GM12878 (cell line): ENCODE data around the gene TMEM47. TPM values are rescaled to one million over a fixed set of nuclear protein-coding genes. Genes with fewer than 3 reads are reported as not detected.

Experiments
- ATAC-seq: fragments of 200-7000 bp; cut with Tn5 transposase; 3 replicates; pipeline ENCODE4 v1.9.1; 2020; ENCODE audit warnings: mild to moderate bottlenecking, moderate library complexity
- BruUV-seq: library from RNA; stranded (reverse); fragments of 400-500 nt; replicated peaks from 2 replicates; lab custom pipeline; 2021; lab: Mats Ljungman, UMichigan
- CTCF ChIA-PET: fragments of 300-600 bp; sonication (Branson Sonifier 250); formaldehyde crosslinking; extraction: SDS; loops from one replicate; lab custom pipeline; 2021; ENCODE audit warnings: inconsistent platforms; lab: Yijun Ruan, JAX
- POLR2A ChIA-PET: fragments of 350-600 bp; formaldehyde crosslinking; extraction: SDS; loops from one replicate; lab custom pipeline; 2021; ENCODE audit warnings: inconsistent platforms; lab: Charles Lee
- RAD21 ChIA-PET: fragments of 300-600 bp; sonication (Branson Sonifier 250); formaldehyde crosslinking; loops from one replicate; lab custom pipeline; 2023; ENCODE audit warnings: antibody characterized with exemption; ENCODE audit not compliant: unreplicated experiment; lab: Charles Lee
- SMC1A ChIA-PET: fragments of 300-600 bp; sonication (Branson Sonifier 250); formaldehyde crosslinking; loops from one replicate; lab custom pipeline; 2023; ENCODE audit not compliant: unreplicated experiment, uncharacterized antibody; lab: Charles Lee
- DNase-seq: peaks from one replicate; pipeline ENCODE4 v3.0.0-alpha.2; 2011; ENCODE audit warnings: low read depth, low spot score
- FAIRE-seq: peaks from 3 replicates; lab custom pipeline; 2011; peaks lifted over from hg19 to GRCh38; lab: Jason Lieb, UNC
- H2AFZ ChIP-seq: 2 replicates; pipeline ENCODE4 v1.6.0; 2011; ENCODE audit warnings: low read depth, low read length, control low read depth; ENCODE audit not compliant: control insufficient read depth
- H3K27ac ChIP-seq: 2 replicates; pipeline ENCODE4 v1.5.1; 2011; ENCODE audit warnings: control low read depth; ENCODE audit not compliant: control insufficient read depth, insufficient read depth
- H3K27me3 ChIP-seq, 2 experiments: replicated peaks in 1 of 2; 2 replicates each; pipeline versions ENCODE4 v1.6.0 to v1.6.1; 2011; ENCODE audit warnings: low read length in 1 of 2; ENCODE audit not compliant: control insufficient read depth in 2 of 2, insufficient read depth in 2 of 2
- H3K36me3 ChIP-seq, 2 experiments: 2 replicates each; pipeline ENCODE4 v1.5.1; 2011; ENCODE audit warnings: low read length in 1 of 2; ENCODE audit not compliant: control insufficient read depth in 2 of 2, insufficient read depth in 2 of 2
- H3K4me1 ChIP-seq: 2 replicates; pipeline ENCODE4 v1.6.1; 2011; ENCODE audit warnings: mild to moderate bottlenecking, low read length, moderate library complexity, mixed read lengths; ENCODE audit not compliant: control insufficient read depth, insufficient read depth
- H3K4me2 ChIP-seq: 2 replicates; pipeline ENCODE4 v1.6.0; 2011; ENCODE audit warnings: control low read depth; ENCODE audit not compliant: control insufficient read depth, insufficient read depth
- H3K4me3 ChIP-seq: fragments of 200-600 bp; sonication (generic); 2 replicates; pipeline ENCODE4 v1.5.1; 2016
- H3K79me2 ChIP-seq: 2 replicates; pipeline ENCODE4 v1.6.0; 2011; ENCODE audit warnings: low read length; ENCODE audit not compliant: control insufficient read depth, insufficient read depth
- H3K9ac ChIP-seq: 2 replicates; pipeline ENCODE4 v1.8.0; 2011; ENCODE audit warnings: low read length, control low read depth, mixed read lengths; ENCODE audit not compliant: control insufficient read depth, insufficient read depth
- H3K9me3 ChIP-seq: replicated peaks from 3 replicates; pipeline ENCODE4 v1.5.1; 2011; ENCODE audit warnings: mild to moderate bottlenecking, low read length; ENCODE audit not compliant: control insufficient read depth, insufficient read depth
- H4K20me1 ChIP-seq: 2 replicates; pipeline ENCODE4 v1.6.0; 2011; ENCODE audit not compliant: control insufficient read depth, insufficient read depth
- BCL11A ChIP-seq: IDR thresholded peaks from 2 replicates; pipeline ENCODE4 v1.6.1; 2011; ENCODE audit warnings: low read depth, low read length
- BHLHE40 ChIP-seq, 2 experiments: fragments of 450-650 bp in 1 of 2; IDR thresholded peaks; 2 replicates each; pipeline ENCODE4 v1.6.1; 2011 to 2017; ENCODE audit warnings: low read depth in 2 of 2, borderline replicate concordance in 1 of 2, improper control_type of control experiment in 1 of 2, low read length in 1 of 2, mild to moderate bottlenecking in 1 of 2
- CBX5 ChIP-seq: sonication (generic); IDR thresholded peaks from 2 replicates; pipeline ENCODE4 v1.6.1; 2016; ENCODE audit warnings: low read depth, moderate library complexity, mild to moderate bottlenecking, inconsistent platforms
- CEBPB ChIP-seq, 2 experiments: fragments of 150-350 bp in 1 of 2; IDR thresholded peaks; 2 replicates each; pipeline ENCODE4 v1.6.1; 2012 to 2014; ENCODE audit warnings: low read depth in 2 of 2, low read length in 2 of 2, borderline replicate concordance in 1 of 2, inconsistent platforms in 1 of 2
- EP300 ChIP-seq, 2 experiments: fragments of 150-350 bp in 1 of 2; IDR thresholded peaks; 2 replicates each; pipeline ENCODE4 v1.6.1; 2011 to 2012; ENCODE audit warnings: low read depth in 2 of 2, low read length in 2 of 2, borderline replicate concordance in 1 of 2, improper control_type of control experiment in 1 of 2, inconsistent platforms in 1 of 2; ENCODE audit not compliant: control insufficient read depth in 1 of 2
- ETV6 ChIP-seq, 2 experiments: fragments of 450-650 bp in 1 of 2; IDR thresholded peaks in 1 of 2; conservative IDR thresholded peaks in 1 of 2; 2 replicates each; pipeline ENCODE4 v1.6.1; 2014; ENCODE audit warnings: antibody characterized with exemption in 1 of 2, borderline replicate concordance in 1 of 2, low read depth in 1 of 2, mild to moderate bottlenecking in 1 of 2, moderate library complexity in 1 of 2
- HCFC1 ChIP-seq: fragments of 150-350 bp; IDR thresholded peaks from 2 replicates; pipeline ENCODE4 v1.6.1; 2014; ENCODE audit warnings: low read length
- IKZF1 ChIP-seq: fragments of 450-650 bp; conservative IDR thresholded peaks from 2 replicates; pipeline ENCODE4 v1.6.1; 2017; ENCODE audit warnings: antibody characterized with exemption, mild to moderate bottlenecking
- MEF2A ChIP-seq: IDR thresholded peaks from 2 replicates; pipeline ENCODE4 v1.6.1; 2011; ENCODE audit warnings: low read depth, mild to moderate bottlenecking, low read length, moderate library complexity; ENCODE audit not compliant: insufficient read depth
- MLLT1 ChIP-seq: fragments of 450-650 bp; IDR thresholded peaks from 2 replicates; pipeline ENCODE4 v1.6.1; 2016; ENCODE audit warnings: mild to moderate bottlenecking
- NBN ChIP-seq: fragments of 450-650 bp; IDR thresholded peaks from 2 replicates; pipeline ENCODE4 v1.6.1; 2016
- RAD21 ChIP-seq: IDR thresholded peaks from 2 replicates; pipeline ENCODE4 v1.6.1; 2011; ENCODE audit warnings: mild to moderate bottlenecking, low read depth, low read length, moderate library complexity; ENCODE audit not compliant: insufficient read depth
- RFX5 ChIP-seq: IDR thresholded peaks from 2 replicates; pipeline ENCODE4 v1.6.1; 2011; ENCODE audit warnings: low read depth, low read length, improper control_type of control experiment
- ZNF622 ChIP-seq: fragments of 450-650 bp; IDR thresholded peaks from 2 replicates; pipeline ENCODE4 v1.6.1; 2017; ENCODE audit warnings: mild to moderate bottlenecking, inconsistent platforms
- WGBS: methylation state at CpG from one replicate; pipeline ENCODE4 v1.1.6; 2016; ENCODE audit warnings: low lambda C conversion rate; ENCODE audit not compliant: insufficient replicate concordance, insufficient coverage; ENCODE audit errors: missing lambda C conversion rate; 5-methylcytosine and 5-hydroxymethylcytosine counted together
- in situ Hi-C: fragments of 300-500 bp; cut with MboI; formaldehyde crosslinking; loops from 9 replicates; pipeline ENCODE4 v1.14.3; 2018; ENCODE audit warnings: mixed read lengths
- intact Hi-C: fragments of 100-400 bp; cut with micrococcal nuclease; formaldehyde crosslinking; loops from one replicate; pipeline ENCODE4 v1.14.2; 2022; ENCODE audit not compliant: unreplicated experiment
- polyA plus RNA-seq, 11 experiments: library from polyadenylated mRNA; depleted of rRNA in 4 of 11; unstranded in 6 of 11; stranded (reverse) in 5 of 11; fragments of >200 nt; fragmentation: Nextera tagmentation in 4 of 11; fragmentation: Illumina TruSeq in 1 of 11; extraction: Ambion mirVana in 4 of 11; extraction: Trizol in 1 of 11; gene quantifications; 1 replicate in 1 of 11; 2 replicates in 10 of 11; pipeline versions ENCODE4 v1.2.1 to v1.2.3, GENCODE V29; 2011 to 2016; ENCODE audit warnings: inconsistent platforms in 2 of 11, missing spikeins in 2 of 11, low read depth in 1 of 11
- total RNA-seq, 4 experiments: library from RNA; depleted of rRNA in 3 of 4; stranded (reverse); fragments of >200 nt in 3 of 4; fragmentation: Illumina TruSeq in 1 of 4; extraction: Trizol in 1 of 4; gene quantifications; 2 replicates each; pipeline versions ENCODE4 v1.2.1 to v1.2.3, GENCODE V29; 2013 to 2021
- TF ChIP-seq, protein P1 (sequence below): fragments of 450-650 bp; formaldehyde crosslinking; IDR thresholded peaks from 2 replicates; pipeline ENCODE4 v1.4.0; 2020; ENCODE audit warnings: mild to moderate bottlenecking, moderate library complexity

TMEM47 gene
- total and polyA plus RNA-seq, 10 of the 15 experiments (the other 5 are each of a cell fraction or from before 2014, with no cell fraction given), result 0.04 to 0.10 (median 0.09) TPM; not detected in 7

DNA sequence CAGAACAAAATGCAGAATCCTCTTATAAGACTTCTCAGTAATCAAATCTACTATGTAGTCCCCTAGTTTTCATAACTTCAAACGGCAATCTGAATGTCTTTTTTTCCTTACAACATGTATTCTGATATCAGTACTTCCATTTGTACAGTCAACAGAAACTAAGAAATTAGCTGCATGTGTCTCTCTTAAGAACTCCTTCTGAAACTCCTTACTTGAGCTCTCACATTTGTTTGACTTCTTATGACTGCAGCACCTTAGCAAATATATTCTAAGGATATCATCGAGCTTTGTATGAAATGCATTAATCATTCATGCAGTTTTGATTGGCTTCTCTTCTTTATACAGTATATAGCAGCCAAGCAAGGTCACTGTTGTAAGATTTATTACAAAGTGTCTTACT is 77.0 kb downstream of the TMEM47 start:
- Histone ChIP-seq H4K20me1 (no peaks in the 10 kb centered on the region), H3K4me1 (no peaks in the 10 kb centered on the region), H3K27me3 (no peaks in the 10 kb centered on the region), H3K36me3 (no peaks in the 10 kb centered on the region), H3K79me2 (no peaks in the 10 kb centered on the region), H3K9ac (no peak overlapping the region), H3K9me3 (no peaks in the 10 kb centered on the region), H3K27ac (no peak overlapping the region), H2AFZ (no peak overlapping the region), H3K4me2 (no peak overlapping the region), H3K4me3 (no peak overlapping the region)
- ChIA-PET CTCF (interaction anchor here (1.2 kb wide), 1 partner anchor 57 kb away, joined by 4 read pairs; no protein-coding TSS in a partner anchor), SMC1A (interaction anchor here (0.6 kb wide), 1 partner anchor 311 kb away, joined by 3 read pairs; no protein-coding TSS in a partner anchor), RAD21 (no interaction called here), POLR2A (no interaction called here)
- FAIRE-seq, result no peak
- in situ Hi-C loops (no loop called here), intact Hi-C loops (no loop called here)
- DNase-seq, result no peak
- TF ChIP-seq ZNF622, result no peak
- TF ChIP-seq HCFC1, result no peak
- no peak for TF ChIP-seq MEF2A
- TF ChIP-seq, protein P1, sequence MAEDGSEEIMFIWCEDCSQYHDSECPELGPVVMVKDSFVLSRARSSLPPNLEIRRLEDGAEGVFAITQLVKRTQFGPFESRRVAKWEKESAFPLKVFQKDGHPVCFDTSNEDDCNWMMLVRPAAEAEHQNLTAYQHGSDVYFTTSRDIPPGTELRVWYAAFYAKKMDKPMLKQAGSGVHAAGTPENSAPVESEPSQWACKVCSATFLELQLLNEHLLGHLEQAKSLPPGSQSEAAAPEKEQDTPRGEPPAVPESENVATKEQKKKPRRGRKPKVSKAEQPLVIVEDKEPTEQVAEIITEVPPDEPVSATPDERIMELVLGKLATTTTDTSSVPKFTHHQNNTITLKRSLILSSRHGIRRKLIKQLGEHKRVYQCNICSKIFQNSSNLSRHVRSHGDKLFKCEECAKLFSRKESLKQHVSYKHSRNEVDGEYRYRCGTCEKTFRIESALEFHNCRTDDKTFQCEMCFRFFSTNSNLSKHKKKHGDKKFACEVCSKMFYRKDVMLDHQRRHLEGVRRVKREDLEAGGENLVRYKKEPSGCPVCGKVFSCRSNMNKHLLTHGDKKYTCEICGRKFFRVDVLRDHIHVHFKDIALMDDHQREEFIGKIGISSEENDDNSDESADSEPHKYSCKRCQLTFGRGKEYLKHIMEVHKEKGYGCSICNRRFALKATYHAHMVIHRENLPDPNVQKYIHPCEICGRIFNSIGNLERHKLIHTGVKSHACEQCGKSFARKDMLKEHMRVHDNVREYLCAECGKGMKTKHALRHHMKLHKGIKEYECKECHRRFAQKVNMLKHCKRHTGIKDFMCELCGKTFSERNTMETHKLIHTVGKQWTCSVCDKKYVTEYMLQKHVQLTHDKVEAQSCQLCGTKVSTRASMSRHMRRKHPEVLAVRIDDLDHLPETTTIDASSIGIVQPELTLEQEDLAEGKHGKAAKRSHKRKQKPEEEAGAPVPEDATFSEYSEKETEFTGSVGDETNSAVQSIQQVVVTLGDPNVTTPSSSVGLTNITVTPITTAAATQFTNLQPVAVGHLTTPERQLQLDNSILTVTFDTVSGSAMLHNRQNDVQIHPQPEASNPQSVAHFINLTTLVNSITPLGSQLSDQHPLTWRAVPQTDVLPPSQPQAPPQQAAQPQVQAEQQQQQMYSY (CRISPR knock-in tag), result no peak
- TF ChIP-seq IKZF1, result no peak
- no peak for TF ChIP-seq EP300 (IDR thresholded peaks at IDR 0.05; ENCODE audit: borderline replicate concordance in 1 of 2, control insufficient read depth in 1 of 2, low read depth in 2 of 2, low read length in 2 of 2)
- no peak for TF ChIP-seq CBX5
- no peak for TF ChIP-seq NBN
- TF ChIP-seq RFX5, result no peak
- no peak for TF ChIP-seq BHLHE40 (IDR thresholded peaks at IDR 0.05; ENCODE audit: borderline replicate concordance in 1 of 2, low read depth in 2 of 2, low read length in 1 of 2)
- TF ChIP-seq MLLT1, result no peak
- no peak for TF ChIP-seq ETV6 (conservative IDR thresholded peaks at IDR 0.05 in 1 of 2, IDR thresholded peaks at IDR 0.05 in 1 of 2; ENCODE audit: borderline replicate concordance in 1 of 2, low read depth in 1 of 2)
- no peak for TF ChIP-seq CEBPB (IDR thresholded peaks at IDR 0.05; ENCODE audit: borderline replicate concordance in 1 of 2, low read depth in 2 of 2, low read length in 2 of 2)
- TF ChIP-seq RAD21, result no peak
- no peak for TF ChIP-seq BCL11A
- no TSS peak for BruUV-seq
- no peak for ATAC-seq
- WGBS, result 0% methylated on average over 2 of the region's 2 CpGs
